ENCODE measurements around the gene LYRM2. TPM values are rescaled to one million over a fixed set of nuclear protein-coding genes. Genes with fewer than 3 reads are reported as not detected.

Gene LYRM2
- total RNA-seq, 1 donor from 2014 or later, result 27.5 TPM

DNA sequence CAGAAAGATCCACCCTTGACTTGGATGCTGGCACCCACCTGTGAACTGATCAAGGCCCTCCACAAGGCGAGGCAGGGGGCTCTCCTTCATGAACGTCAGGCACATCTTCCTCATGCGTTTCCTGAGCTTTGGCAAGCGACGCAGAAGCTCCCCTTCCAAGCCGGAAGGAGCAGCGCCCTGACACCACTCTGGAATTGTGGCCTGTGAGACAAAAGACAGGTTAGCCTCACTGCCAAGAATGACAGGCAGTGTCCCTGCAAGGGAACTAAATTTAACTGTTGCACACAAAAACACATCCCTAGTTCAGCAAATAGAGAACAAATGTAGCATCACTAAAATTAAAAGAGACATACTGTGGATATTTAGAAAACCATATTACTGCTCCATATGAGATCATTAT lies 42.0 kb upstream of the LYRM2 start:
- peaks cover 40% of the 10 kb centered on the region for H3K36me3 Mint-ChIP-seq (ENCODE audit: low read depth)
- no peaks in the 10 kb centered on the region for H3K27me3 Mint-ChIP-seq (ENCODE audit: low read depth)
- no peak overlapping the region for H3K4me3 Mint-ChIP-seq (ENCODE audit: unreplicated experiment)
- H3K27ac Mint-ChIP-seq (ENCODE audit: unreplicated experiment), result no peak overlapping the region
- no peaks in the 10 kb centered on the region for H3K9me3 Mint-ChIP-seq (ENCODE audit: low read depth)
- TF ChIP-seq, protein P1, sequence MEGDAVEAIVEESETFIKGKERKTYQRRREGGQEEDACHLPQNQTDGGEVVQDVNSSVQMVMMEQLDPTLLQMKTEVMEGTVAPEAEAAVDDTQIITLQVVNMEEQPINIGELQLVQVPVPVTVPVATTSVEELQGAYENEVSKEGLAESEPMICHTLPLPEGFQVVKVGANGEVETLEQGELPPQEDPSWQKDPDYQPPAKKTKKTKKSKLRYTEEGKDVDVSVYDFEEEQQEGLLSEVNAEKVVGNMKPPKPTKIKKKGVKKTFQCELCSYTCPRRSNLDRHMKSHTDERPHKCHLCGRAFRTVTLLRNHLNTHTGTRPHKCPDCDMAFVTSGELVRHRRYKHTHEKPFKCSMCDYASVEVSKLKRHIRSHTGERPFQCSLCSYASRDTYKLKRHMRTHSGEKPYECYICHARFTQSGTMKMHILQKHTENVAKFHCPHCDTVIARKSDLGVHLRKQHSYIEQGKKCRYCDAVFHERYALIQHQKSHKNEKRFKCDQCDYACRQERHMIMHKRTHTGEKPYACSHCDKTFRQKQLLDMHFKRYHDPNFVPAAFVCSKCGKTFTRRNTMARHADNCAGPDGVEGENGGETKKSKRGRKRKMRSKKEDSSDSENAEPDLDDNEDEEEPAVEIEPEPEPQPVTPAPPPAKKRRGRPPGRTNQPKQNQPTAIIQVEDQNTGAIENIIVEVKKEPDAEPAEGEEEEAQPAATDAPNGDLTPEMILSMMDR (IDR thresholded peaks at IDR 0.05), result no peak
- H3K4me1 Mint-ChIP-seq (ENCODE audit: low read depth), result peaks cover 6% of the 10 kb centered on the region
- no peak for DNase-seq (ENCODE audit: low spot score)

DNA sequence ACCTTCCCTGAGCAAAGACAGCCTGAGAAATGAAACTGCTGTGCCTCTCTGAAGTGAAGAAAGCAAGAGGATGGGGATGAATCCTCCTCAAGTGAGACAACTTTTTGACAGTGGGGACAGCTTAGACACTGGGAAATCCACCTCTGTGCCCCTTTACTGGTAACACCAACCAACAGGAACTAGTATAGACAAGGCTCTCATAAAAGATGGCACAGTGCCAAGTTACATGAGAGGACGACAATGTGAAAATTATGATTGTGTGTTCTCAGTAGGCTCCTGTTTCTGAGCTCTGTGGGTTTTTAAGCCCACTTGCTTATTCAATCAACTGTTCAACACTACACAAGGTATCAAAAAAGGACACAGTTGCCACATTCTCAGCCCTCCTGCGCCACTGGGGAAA lies 41.6 kb upstream of the LYRM2 start:
- TF ChIP-seq, protein P1 (IDR thresholded peaks at IDR 0.05), result no peak
- Mint-ChIP-seq H3K4me1 (ENCODE audit: low read depth) (peaks cover 6% of the 10 kb centered on the region), H3K9me3 (ENCODE audit: low read depth) (no peaks in the 10 kb centered on the region), H3K36me3 (ENCODE audit: low read depth) (peaks cover 40% of the 10 kb centered on the region), H3K27ac (ENCODE audit: unreplicated experiment) (no peak overlapping the region), H3K4me3 (ENCODE audit: unreplicated experiment) (no peak overlapping the region), H3K27me3 (ENCODE audit: low read depth) (no peaks in the 10 kb centered on the region)
- no peak for DNase-seq (ENCODE audit: low spot score)

DNA sequence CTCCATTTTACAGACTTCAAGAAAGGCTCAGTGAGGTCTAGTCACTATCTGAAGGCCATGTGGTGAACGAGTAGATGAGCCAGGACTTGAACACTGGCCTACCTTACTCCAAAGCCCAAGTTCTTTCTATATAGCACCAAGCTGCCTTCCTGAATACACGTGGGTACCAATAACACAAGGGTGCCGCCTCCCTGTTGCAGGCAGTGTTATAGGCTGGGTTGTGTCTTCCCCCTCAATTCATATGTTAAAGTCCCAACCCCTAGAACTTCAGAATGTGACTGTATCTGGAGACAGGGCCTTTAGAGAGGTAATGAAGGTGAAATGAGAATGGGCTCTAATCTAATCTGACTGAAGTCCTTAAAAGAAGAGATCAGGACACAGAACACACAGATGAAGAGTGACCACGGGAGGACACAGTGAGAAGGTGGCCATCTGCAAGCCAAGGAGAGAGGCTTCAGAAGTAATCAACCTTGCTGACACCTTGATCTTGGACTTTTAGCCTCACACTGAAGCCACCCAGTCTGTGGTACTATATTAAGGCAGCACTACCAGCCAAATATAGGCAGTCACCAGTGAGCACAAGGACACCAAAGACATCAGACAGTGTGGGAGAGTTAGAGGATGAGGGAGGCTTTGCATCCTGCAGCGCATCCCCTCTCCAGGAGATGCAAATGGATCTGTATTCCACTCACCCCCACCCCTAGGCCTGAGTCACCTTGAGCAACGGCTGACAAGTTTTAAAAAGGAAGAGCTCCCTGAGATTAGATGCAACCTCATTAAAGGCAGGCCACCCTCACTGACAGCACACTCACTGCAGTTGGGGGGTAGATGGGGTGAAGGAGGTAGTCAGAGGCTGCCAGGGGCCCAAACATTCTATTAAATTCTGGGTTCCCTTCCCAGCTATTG lies 40.9 kb upstream of the LYRM2 start:
- no peak for DNase-seq (ENCODE audit: low spot score)
- Mint-ChIP-seq H3K9me3 (ENCODE audit: low read depth) (no peaks in the 10 kb centered on the region), H3K4me3 (ENCODE audit: unreplicated experiment) (no peak overlapping the region), H3K36me3 (ENCODE audit: low read depth) (peaks cover 34% of the 10 kb centered on the region), H3K27me3 (ENCODE audit: low read depth) (no peaks in the 10 kb centered on the region), H3K27ac (ENCODE audit: unreplicated experiment) (no peak overlapping the region), H3K4me1 (ENCODE audit: low read depth) (peaks cover 6% of the 10 kb centered on the region)
- TF ChIP-seq, protein P1 (IDR thresholded peaks at IDR 0.05), result no peak

DNA sequence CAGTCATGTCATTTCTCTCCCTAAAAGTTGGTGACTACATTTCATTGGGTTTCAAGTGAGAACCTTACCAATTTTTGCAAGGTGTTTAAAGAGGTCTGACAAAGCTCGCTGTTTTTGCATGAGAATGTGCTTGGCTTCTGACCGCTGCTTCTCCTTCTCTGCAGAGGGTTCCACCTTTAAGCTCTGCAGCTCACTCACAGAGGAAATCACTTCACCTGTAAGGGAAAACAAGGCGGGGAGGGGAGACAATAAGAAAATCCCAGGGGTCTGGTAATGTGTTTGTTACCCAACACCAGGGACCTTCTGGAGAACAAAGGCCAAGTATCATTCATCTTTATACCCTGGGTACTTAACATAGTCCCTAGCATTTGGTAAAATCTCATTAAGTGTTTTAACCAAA lies 40.0 kb upstream of the LYRM2 start:
- H3K27me3 Mint-ChIP-seq (ENCODE audit: low read depth), result no peaks in the 10 kb centered on the region
- peaks cover 36% of the 10 kb centered on the region for H3K36me3 Mint-ChIP-seq (ENCODE audit: low read depth)
- peaks cover 6% of the 10 kb centered on the region for H3K4me1 Mint-ChIP-seq (ENCODE audit: low read depth)
- H3K4me3 Mint-ChIP-seq (ENCODE audit: unreplicated experiment), result no peak overlapping the region
- no peaks in the 10 kb centered on the region for H3K9me3 Mint-ChIP-seq (ENCODE audit: low read depth)
- no peak overlapping the region for H3K27ac Mint-ChIP-seq (ENCODE audit: unreplicated experiment)
- TF ChIP-seq, protein P1 (IDR thresholded peaks at IDR 0.05), result no peak
- no peak for DNase-seq (ENCODE audit: low spot score)

DNA sequence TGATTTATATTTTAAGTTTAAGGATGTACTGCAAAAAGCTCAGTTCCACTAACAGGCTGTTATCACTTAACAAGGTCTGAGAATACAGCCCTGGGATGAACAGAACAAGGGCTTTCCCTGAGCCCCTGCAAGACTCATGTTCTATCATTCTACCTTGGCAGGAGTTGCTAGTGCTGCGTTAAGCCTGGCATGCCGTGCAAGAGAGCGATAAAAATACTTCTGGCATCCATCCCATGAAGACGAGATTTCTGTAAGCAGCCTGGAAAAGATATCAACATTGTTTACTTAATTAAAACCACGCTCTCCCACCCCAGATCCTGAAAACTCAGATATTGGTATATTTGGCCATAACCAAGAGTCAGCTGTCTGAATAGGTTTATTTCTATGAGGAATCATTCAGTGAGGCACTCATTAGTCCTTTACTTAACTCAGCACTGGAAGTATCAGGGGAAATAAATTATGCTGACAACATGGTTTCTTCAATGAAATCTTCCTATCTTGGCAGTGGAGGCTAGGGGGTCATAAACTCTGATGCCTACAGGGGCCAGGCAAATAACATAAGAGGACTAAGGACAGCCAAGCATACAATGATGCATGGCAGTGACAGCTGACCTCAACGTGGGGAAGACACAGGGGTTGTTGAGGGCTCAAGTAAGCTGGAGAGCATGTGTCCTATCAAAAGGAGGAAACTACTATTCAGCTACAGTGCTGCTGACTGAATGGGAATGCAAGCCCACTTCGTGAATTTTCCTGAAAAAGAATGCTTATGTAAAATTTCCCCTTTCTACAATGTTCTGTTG lies 37.6 kb upstream of the LYRM2 start:
- Mint-ChIP-seq H3K4me3 (ENCODE audit: unreplicated experiment) (no peak overlapping the region), H3K9me3 (ENCODE audit: low read depth) (no peaks in the 10 kb centered on the region), H3K4me1 (ENCODE audit: low read depth) (peaks cover 6% of the 10 kb centered on the region), H3K27me3 (ENCODE audit: low read depth) (no peaks in the 10 kb centered on the region), H3K36me3 (ENCODE audit: low read depth) (peaks cover 42% of the 10 kb centered on the region), H3K27ac (ENCODE audit: unreplicated experiment) (no peak overlapping the region)
- TF ChIP-seq, protein P1 (IDR thresholded peaks at IDR 0.05), result no peak
- no peak for DNase-seq (ENCODE audit: low spot score)

Data from chondrocyte (in vitro differentiated cells).